ENCODE data around the gene UBAC2.

Gene UBAC2

DNA sequence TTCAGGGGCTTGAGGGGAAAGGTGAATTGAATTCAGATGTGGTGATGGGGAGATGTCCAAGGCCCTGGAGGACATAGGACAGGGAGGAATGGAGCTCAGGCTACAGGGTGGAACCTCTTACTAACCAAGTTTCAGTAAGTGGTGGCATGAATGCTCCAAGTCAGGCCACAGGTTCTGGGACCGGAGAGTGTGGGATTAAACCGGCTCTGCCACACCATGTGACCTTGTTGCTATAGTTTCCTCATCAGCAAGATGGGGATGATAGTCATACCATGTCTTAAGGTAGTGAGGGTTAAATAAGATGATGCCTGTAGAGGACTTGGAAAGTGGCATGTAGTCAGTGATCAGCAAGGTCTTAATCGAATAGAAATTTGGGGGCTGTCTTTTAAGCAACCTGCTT is 90.2 kb downstream of the UBAC2 start:
- peaks cover 91% of the 10 kb centered on the region for H3K4me1 Mint-ChIP-seq (ENCODE audit: low read depth)
- H3K4me3 Mint-ChIP-seq, result no peak overlapping the region
- H3K27ac Mint-ChIP-seq, result peak overlapping the region; percentile 89
- H3K36me3 Mint-ChIP-seq, result peaks cover 41% of the 10 kb centered on the region
- H3K9me3 Mint-ChIP-seq (ENCODE audit: low read depth), result no peaks in the 10 kb centered on the region
- no peaks in the 10 kb centered on the region for H3K27me3 Mint-ChIP-seq

DNA sequence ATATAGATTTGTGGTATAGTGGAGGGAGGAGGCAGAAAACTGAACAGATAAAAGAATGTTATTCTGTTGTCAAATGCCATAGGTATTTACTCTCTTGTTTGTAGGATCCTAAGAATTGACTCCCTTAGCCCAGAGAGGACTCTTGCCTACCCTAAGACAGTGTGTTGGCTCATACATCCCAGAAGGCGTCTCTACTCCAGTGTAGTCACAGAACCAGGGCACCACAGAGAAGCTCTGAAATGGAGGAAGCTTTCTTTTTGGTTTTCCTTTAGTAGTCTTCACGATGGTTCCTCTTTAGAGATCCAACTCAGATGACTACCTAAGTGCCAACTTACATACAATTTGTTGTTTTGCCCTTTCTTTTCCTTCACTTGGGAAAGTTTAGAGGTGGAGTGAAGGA is 92.5 kb downstream of the UBAC2 start:
- peaks cover 40% of the 10 kb centered on the region for H3K36me3 Mint-ChIP-seq
- H3K27ac Mint-ChIP-seq, result peak overlapping the region; percentile 71
- no peaks in the 10 kb centered on the region for H3K9me3 Mint-ChIP-seq (ENCODE audit: low read depth)
- peaks cover 90% of the 10 kb centered on the region for H3K4me1 Mint-ChIP-seq (ENCODE audit: low read depth)
- peak overlapping the region; percentile 22 for H3K4me3 Mint-ChIP-seq
- no peaks in the 10 kb centered on the region for H3K27me3 Mint-ChIP-seq

DNA sequence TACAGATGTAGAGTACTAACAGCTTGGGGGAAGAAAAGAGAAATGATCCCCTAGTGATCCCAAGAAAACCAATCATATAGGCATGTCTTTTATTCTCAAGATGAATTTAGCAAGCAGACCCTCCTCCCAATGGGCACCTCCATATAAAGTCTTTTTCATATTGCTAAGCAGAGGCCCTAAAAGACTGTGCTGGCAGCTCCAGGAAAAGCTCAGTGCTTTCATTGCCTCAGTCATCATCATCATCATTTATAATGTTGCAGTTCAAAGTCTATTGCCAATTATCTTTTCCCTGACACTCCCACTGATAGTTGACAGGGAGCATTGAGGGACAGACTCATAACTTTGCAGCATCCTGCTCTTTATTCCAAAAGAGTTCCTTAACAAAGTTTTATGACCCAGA is 93.5 kb downstream of the UBAC2 start:
- no peak overlapping the region for H3K4me3 Mint-ChIP-seq
- H3K4me1 Mint-ChIP-seq (ENCODE audit: low read depth), result peaks cover 89% of the 10 kb centered on the region
- H3K27ac Mint-ChIP-seq, result peak overlapping the region; percentile 35
- no peaks in the 10 kb centered on the region for H3K27me3 Mint-ChIP-seq
- no peaks in the 10 kb centered on the region for H3K9me3 Mint-ChIP-seq (ENCODE audit: low read depth)
- peaks cover 34% of the 10 kb centered on the region for H3K36me3 Mint-ChIP-seq

DNA sequence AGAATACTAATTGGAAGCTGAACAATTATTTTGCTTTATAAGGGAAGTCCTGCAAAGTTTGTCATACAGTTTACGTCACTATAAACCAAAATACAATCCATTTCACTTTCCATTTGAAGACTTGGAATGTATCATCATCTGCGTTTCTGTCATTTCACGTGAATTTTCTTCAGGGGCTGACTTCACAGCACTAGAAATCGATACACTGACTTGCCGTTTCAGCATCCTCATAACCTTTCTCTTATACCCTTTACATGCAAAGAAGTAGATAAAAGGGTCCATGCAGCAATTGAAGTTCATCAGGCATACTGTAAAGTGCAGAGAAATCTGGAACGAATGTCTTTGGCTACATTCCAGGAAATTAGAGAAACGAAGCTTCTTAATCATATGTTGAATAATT is 94.3 kb downstream of the UBAC2 start:
- Mint-ChIP-seq H3K4me1 (ENCODE audit: low read depth) (peaks cover 87% of the 10 kb centered on the region), H3K36me3 (peaks cover 34% of the 10 kb centered on the region), H3K9me3 (ENCODE audit: low read depth) (no peaks in the 10 kb centered on the region), H3K4me3 (peak overlapping the region; percentile 77), H3K27ac (peak overlapping the region; percentile 87), H3K27me3 (no peaks in the 10 kb centered on the region)

DNA sequence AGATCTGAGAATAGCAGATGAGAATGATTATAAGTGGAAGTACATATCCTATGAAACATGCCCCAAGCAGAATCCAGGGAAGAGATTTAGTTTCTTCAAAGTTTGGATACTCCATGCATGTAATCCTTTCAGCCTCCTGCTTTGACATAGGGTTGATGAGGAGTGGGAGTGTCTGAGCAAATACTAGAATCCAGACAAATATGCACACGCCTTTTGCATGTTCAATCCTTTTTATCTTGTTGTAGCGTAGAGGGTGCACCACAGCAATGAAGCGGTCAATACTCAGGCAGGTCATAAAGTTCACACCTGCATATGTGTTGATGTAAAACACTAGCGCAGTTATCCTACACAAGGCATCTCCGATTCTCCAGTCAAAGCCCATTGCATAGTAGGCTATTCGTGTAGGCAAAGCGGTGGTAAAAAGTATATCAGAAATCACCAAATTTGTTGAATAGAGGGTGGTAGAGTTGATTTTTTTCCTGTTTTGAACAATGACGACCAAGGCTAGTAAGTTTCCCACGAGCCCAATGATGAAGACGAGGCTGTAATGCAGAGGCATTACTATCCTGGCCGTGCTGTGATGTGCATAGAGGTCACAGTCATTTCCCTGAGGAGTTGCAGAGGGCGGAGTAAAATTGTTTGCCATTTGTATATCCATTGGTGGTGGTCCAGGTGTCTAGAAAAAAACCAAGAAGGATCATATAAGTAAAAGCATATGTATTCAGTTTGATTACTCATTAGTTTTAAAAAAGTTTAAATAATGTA is 95.0 kb downstream of the UBAC2 start:
- H3K4me1 Mint-ChIP-seq (ENCODE audit: low read depth), result peaks cover 88% of the 10 kb centered on the region
- H3K9me3 Mint-ChIP-seq (ENCODE audit: low read depth), result no peaks in the 10 kb centered on the region
- H3K4me3 Mint-ChIP-seq, result peak overlapping the region; percentile 77
- no peaks in the 10 kb centered on the region for H3K27me3 Mint-ChIP-seq
- peaks cover 31% of the 10 kb centered on the region for H3K36me3 Mint-ChIP-seq
- peak overlapping the region; percentile 87 for H3K27ac Mint-ChIP-seq

DNA sequence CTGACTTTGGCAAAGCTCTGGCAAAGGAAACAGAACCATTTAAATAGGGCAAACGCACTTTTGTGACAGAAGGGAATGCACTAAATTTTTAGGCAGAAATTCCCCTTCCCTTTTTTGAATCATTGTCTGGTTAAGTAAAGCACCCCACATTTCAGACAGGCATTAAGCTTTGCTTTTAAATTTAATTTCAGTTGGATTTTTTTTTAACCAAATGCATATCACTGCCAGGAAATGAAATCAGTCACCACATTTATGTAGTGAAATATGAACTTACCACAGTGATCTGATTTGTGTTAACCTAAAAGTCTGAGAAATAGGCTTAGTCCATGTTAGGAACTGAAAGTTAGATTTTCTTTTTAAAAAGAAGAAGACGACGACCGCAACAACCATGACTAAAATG is 95.7 kb downstream of the UBAC2 start:
- Mint-ChIP-seq H3K9me3 (ENCODE audit: low read depth) (no peaks in the 10 kb centered on the region), H3K4me1 (ENCODE audit: low read depth) (peaks cover 84% of the 10 kb centered on the region), H3K27ac (peak overlapping the region; percentile 84), H3K4me3 (peak overlapping the region; percentile 73), H3K27me3 (no peaks in the 10 kb centered on the region), H3K36me3 (peaks cover 30% of the 10 kb centered on the region)

DNA sequence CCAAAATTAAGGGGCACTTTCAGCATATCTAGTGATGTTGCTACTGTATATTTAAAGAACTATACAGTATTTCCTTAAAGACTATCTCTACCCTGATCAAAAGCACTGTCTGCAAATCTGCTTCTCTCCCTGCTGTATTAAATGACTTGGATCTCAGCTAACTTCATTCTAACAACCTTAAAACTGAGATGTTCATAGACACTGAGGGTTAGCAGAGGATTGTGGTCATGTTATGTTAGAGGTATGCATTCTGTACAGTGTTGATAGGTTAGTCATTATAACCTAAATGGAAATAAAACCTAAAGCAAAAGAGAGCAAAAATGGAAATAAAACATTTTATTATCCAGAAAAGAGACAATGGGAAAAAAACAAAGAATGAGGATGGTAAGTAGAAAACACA is 96.7 kb downstream of the UBAC2 start:
- H3K27me3 Mint-ChIP-seq, result no peaks in the 10 kb centered on the region
- peak overlapping the region; percentile 84 for H3K27ac Mint-ChIP-seq
- peaks cover 85% of the 10 kb centered on the region for H3K4me1 Mint-ChIP-seq (ENCODE audit: low read depth)
- peaks cover 32% of the 10 kb centered on the region for H3K36me3 Mint-ChIP-seq
- H3K4me3 Mint-ChIP-seq, result peak overlapping the region; percentile 75
- no peaks in the 10 kb centered on the region for H3K9me3 Mint-ChIP-seq (ENCODE audit: low read depth)

DNA sequence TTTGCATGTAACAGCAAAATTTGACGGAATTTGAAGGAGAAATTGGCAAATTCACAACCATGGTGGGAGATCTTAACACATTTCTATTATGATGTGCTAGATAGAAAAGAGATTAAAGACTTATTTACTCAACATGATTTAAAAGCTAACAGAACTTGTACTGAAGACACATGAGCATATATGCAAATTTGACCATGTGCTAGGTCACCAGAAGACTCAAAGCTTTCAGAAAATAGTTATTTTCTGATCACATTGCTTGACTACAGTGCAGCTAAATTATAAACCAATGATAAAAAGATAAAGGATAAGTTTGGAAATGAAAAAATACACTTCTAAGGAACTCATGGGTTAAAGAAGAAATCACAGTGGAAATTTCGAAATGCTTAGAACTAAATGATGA is 97.4 kb downstream of the UBAC2 start:
- H3K9me3 Mint-ChIP-seq (ENCODE audit: low read depth), result no peaks in the 10 kb centered on the region
- no peaks in the 10 kb centered on the region for H3K27me3 Mint-ChIP-seq
- H3K27ac Mint-ChIP-seq, result peak overlapping the region; percentile 84
- H3K4me1 Mint-ChIP-seq (ENCODE audit: low read depth), result peaks cover 85% of the 10 kb centered on the region
- peaks cover 29% of the 10 kb centered on the region for H3K36me3 Mint-ChIP-seq
- H3K4me3 Mint-ChIP-seq, result peak overlapping the region; percentile 75

DNA sequence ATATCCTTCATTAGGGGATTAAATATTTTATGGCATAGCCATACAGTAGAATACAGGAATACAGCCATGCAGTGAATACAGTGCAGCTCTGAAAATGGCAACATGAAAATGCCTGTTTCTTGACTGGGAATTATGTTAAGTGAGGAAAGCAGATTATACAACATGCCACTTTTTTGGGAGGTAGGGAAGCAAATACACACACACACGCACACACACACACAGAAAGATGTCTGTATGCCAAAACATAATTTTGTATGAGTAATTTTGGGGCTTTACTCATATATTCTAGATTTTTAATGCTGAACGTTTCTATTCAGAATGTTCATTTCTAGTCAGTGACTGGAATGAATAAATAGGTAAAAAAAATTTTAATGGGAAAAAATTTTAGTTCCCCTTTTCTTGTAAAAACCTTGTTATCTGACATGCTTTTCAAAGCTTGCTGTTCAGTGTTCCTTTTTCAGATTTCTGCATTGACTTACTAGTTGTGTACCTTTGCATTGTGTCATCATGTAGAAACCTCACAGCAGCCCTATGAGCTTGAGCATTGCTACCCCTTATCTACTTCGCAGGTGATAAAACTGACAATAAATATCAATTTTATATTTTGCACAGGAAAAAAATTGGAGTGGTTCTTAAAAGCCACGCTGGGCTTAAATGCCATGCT is 98.7 kb downstream of the UBAC2 start:
- Mint-ChIP-seq H3K9me3 (ENCODE audit: low read depth) (no peaks in the 10 kb centered on the region), H3K4me1 (ENCODE audit: low read depth) (peaks cover 85% of the 10 kb centered on the region), H3K27ac (peak overlapping the region; percentile 75)

DNA sequence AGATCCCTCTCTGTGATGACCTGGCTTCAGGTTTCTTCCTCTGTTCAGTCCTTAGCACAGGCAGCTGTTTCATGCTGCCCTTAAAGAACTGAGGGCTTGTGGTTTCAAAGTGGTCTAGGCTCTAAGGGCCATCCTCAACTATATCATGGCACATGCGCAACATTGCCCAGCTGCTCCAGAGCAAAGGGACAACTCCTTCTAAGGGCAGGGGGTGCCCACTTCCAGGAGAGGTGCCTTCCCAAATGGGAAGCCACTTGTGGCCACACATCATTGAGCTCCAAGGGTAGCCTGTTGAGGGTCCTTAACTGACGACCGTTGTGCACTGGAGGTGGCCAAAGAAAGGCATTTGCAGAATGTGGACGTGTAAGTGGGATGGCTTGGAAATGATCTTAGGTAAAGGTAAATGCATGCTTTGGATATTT is 99.3 kb downstream of the UBAC2 start:
- H3K36me3 Mint-ChIP-seq, result peaks cover 19% of the 10 kb centered on the region
- H3K4me3 Mint-ChIP-seq, result peak overlapping the region; percentile 60
- H3K9me3 Mint-ChIP-seq (ENCODE audit: low read depth), result no peaks in the 10 kb centered on the region
- H3K4me1 Mint-ChIP-seq (ENCODE audit: low read depth), result peaks cover 87% of the 10 kb centered on the region
- peak overlapping the region; percentile 59 for H3K27ac Mint-ChIP-seq
- no peaks in the 10 kb centered on the region for H3K27me3 Mint-ChIP-seq

More for the DNA sequence above, 98.7 kb downstream of the UBAC2 start:
- Mint-ChIP-seq H3K27me3 (no peaks in the 10 kb centered on the region), H3K4me3 (peak overlapping the region; percentile 60), H3K36me3 (peaks cover 20% of the 10 kb centered on the region)

DNA sequence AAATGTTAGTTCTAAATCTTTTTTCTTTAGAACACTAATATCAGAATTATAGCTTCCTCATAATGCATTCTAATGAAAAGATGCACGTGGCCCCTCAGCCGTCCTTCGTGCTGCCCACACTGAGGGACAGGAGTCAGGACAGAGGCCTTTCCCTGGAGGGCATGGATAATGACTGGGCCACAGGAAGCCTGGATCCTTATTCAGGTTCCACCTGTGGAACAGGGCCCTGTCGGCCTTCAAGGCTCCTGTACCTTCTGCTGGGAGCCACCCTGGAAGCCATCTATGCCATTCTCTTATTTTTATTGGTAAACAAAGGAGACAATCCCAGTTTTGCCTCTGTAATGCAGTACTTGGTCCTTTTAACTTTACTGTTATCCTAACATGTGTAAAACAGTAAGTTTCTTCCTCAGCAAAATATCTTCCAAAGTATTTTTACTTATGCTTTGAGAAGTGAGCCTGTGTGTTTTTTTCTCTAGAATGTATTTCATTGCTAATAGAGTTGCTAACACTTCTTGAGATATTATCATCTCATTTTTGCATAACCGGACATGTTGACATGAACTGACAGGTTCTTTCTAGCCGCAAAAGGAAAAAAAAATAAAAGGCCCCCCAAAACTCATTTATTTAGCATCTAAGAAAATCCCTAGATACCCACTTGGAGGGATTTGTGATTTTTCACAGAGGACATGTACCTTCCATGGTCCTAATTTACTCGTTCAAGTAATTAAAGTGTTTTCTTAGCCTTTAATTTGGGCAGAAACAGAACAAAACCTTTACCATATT is 100.6 kb downstream of the UBAC2 start:
- H3K36me3 Mint-ChIP-seq, result peaks cover 14% of the 10 kb centered on the region

DNA sequence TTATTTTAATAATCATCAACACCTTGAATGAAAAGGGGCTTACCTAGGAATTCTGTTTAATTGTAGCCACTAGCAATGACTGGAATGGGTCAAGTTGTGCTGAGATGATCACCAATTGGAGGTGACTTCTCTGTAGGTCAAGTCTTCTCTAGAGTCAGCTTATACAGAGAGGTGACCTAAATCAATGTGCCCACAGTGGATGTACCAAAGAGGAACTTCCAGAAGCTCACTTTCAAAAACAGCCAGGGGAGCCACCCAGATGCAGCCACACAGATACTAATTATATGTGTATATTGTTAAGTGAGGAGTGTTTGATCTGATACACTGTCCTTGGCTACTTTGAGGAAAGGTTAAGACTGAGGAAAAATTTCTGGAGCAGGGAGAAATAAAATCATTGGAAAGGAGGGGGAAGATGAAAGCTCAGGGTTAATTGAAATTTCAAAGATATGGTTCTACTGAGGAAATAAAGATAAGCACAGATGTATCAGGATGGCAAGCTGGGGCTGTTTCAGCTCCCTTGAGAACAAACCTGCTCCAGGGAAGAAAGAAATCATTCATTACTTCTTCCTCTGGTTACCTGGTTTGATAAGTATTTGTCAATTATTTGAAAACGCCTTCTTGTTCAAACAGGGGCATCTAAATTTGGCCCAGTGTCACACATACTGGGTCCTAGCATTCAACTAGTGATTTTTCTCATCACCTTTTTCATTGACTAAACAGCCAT is 101.4 kb downstream of the UBAC2 start:
- Mint-ChIP-seq H3K27ac (peak overlapping the region; percentile 89), H3K36me3 (peaks cover 15% of the 10 kb centered on the region), H3K4me1 (ENCODE audit: low read depth) (peaks cover 86% of the 10 kb centered on the region), H3K4me3 (peak overlapping the region; percentile 85), H3K9me3 (ENCODE audit: low read depth) (no peaks in the 10 kb centered on the region), H3K27me3 (no peaks in the 10 kb centered on the region)

More for the DNA sequence above, 100.6 kb downstream of the UBAC2 start:
- peaks cover 86% of the 10 kb centered on the region for H3K4me1 Mint-ChIP-seq (ENCODE audit: low read depth)
- H3K4me3 Mint-ChIP-seq, result peak overlapping the region; percentile 68
- peak overlapping the region; percentile 64 for H3K27ac Mint-ChIP-seq
- no peaks in the 10 kb centered on the region for H3K27me3 Mint-ChIP-seq
- no peaks in the 10 kb centered on the region for H3K9me3 Mint-ChIP-seq (ENCODE audit: low read depth)

DNA sequence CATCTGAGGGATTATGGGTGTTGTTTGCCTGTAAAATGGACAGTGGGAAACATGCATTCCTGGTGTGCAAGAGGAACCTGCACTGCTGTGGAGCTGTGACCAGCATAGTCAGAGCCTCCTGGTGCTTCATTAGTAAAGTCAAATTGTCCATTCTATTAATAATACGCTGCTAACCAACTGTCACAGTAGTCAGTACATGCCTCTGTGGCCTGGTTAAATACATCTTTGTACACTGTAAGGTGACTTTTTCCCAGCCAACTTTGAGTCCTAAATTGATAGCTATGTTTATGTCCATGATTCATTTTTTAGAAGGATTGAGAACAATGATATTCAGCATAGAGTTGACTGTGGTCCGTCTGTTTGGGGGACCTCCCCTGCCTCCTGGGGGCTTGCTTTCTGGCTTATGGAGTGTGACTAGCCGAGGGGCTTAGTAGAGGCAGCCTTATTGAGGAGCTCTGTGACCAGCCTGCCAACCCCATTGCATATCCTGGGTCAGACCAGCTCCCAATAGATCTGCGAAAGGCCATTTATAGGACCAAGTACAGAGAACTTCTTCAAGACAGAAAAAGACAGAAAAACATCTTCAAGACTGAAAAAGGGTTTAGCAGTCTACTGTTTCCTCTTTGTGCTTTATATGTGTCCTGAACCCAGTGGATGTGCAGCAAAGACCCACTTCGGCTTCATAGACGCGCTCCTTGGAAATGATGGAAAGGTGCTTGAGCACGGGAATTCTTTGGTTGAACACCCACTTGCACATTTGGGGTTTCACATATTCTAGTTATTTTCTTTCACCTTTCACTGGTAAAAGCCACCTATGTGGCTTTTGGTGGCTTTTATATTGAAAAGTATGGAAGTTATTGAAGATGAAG is 102.2 kb downstream of the UBAC2 start:
- H3K36me3 Mint-ChIP-seq, result peaks cover 15% of the 10 kb centered on the region
- H3K4me1 Mint-ChIP-seq (ENCODE audit: low read depth), result peaks cover 86% of the 10 kb centered on the region
- H3K9me3 Mint-ChIP-seq (ENCODE audit: low read depth), result no peaks in the 10 kb centered on the region
- H3K27ac Mint-ChIP-seq, result peak overlapping the region; percentile 89
- peak overlapping the region; percentile 85 for H3K4me3 Mint-ChIP-seq
- H3K27me3 Mint-ChIP-seq, result no peaks in the 10 kb centered on the region
